ENCODE measurements around the gene QPRT.

The QPRT gene

DNA sequence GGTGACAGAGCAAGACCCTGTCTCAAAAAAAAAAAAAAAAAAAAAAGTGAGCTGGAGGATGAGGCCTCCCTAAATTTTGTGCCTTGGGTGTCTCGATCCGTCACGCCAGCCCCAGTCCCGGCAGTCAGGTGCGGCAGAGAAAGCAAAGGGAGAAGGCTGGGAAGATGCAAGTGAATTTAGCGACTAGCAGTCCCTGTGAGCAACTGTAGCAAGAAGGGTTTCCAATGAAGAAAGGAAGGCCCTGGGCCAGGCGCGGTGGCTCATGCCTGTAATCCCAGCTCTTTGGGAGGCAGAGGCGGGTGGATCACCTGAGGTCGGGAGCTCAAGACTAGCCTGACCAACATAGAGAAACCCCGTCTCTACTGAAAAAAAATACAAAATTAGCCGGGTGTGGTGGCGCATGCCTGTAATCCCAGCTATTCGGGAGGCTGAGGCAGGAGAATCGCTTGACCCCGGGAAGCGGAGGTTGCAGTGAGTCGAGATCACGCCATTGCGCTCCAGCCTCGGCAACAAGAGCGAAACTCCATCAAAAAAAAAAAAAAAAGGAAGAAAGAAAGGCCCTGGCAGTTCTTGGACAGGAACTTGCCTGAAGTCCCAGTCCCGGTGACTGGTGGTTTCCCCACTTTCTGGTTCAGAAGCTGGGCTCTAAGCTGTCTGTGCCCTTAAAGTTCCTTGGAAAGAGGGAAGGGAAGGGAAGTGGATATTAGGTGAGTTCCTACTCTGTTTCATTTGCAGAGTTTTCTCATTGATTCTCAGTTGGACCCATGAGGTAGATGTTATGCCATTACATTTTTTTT, 1.8 kb upstream of the QPRT start:
- H3K27ac ChIP-seq (ENCODE audit: poor library complexity, severe bottlenecking): no peak overlapping the region

DNA sequence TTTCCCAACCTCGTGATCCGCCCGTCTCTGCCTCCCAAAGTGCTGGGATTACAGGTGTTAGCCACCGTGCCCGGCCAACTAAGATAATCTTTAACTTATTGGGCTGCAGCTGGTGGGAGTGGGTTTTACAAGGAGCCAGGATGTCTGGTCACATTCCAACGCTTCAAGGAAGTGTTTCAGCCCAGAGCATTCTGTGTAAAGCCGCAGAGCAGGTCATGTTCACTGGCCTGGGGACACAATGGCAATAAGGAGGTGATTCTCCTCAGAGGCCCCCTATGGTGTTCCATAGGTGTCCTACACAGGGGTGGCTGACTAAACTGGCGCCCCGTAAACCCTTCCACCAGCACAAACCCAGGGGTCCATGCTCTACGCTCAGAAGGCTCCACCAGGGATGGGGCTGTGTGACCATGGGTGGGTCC, 1.2 kb downstream of the QPRT start:
- Histone ChIP-seq H3K9me3 (ENCODE audit: severe bottlenecking) (no peaks in the 10 kb centered on the region), H3K4me1 (ENCODE audit: insufficient read depth, poor library complexity, severe bottlenecking) (no peaks in the 10 kb centered on the region), H3K4me3 (ENCODE audit: severe bottlenecking) (no peak overlapping the region), H3K27me3 (ENCODE audit: insufficient read depth, poor library complexity, severe bottlenecking) (no peaks in the 10 kb centered on the region), H3K36me3 (ENCODE audit: low read depth) (no peaks in the 10 kb centered on the region), H3K27ac (ENCODE audit: poor library complexity, severe bottlenecking) (no peak overlapping the region)
- no peak for DNase-seq (ENCODE audit: low spot score)
- TF ChIP-seq, protein P1, sequence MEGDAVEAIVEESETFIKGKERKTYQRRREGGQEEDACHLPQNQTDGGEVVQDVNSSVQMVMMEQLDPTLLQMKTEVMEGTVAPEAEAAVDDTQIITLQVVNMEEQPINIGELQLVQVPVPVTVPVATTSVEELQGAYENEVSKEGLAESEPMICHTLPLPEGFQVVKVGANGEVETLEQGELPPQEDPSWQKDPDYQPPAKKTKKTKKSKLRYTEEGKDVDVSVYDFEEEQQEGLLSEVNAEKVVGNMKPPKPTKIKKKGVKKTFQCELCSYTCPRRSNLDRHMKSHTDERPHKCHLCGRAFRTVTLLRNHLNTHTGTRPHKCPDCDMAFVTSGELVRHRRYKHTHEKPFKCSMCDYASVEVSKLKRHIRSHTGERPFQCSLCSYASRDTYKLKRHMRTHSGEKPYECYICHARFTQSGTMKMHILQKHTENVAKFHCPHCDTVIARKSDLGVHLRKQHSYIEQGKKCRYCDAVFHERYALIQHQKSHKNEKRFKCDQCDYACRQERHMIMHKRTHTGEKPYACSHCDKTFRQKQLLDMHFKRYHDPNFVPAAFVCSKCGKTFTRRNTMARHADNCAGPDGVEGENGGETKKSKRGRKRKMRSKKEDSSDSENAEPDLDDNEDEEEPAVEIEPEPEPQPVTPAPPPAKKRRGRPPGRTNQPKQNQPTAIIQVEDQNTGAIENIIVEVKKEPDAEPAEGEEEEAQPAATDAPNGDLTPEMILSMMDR (IDR thresholded peaks at IDR 0.05; ENCODE audit: poor library complexity, severe bottlenecking): no peak
- no peak for ATAC-seq (ENCODE audit: low read depth)

More for the DNA sequence above, 1.8 kb upstream of the QPRT start:
- Histone ChIP-seq H3K9me3 (ENCODE audit: severe bottlenecking) (no peaks in the 10 kb centered on the region), H3K4me1 (ENCODE audit: insufficient read depth, poor library complexity, severe bottlenecking) (no peaks in the 10 kb centered on the region), H3K4me3 (ENCODE audit: severe bottlenecking) (no peak overlapping the region), H3K27me3 (ENCODE audit: insufficient read depth, poor library complexity, severe bottlenecking) (no peaks in the 10 kb centered on the region), H3K36me3 (ENCODE audit: low read depth) (no peaks in the 10 kb centered on the region)
- TF ChIP-seq, protein P1 (IDR thresholded peaks at IDR 0.05; ENCODE audit: poor library complexity, severe bottlenecking): no peak
- no peak for DNase-seq (ENCODE audit: low spot score)
- ATAC-seq (ENCODE audit: low read depth): no peak

DNA sequence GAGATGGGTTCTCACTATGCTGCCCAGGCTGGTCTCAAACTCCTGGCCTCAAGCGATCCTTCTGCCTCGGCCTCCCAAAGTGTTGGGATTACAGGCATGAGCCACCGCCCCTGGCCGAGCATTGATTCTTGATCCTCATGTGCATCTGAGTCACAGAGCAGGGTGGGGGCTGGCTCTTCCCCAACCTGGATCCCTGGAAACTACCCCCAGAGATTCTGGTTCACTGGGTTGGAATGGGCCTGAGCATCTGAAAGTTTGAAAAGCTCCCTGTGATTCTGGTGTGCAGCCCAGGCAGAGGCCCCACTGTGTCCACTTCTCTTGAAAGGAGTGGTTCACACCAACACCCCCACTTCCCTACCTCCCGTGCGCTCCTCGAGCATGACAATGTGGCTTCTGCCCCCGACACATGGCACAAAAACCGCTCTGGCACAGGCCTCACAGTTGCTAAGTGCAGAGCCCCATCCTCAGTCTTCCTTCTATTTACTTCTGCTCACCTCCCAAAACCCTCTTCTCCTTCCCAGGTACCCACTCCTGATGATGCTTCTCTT, 4.6 kb downstream of the QPRT start:
- H3K4me3 ChIP-seq (ENCODE audit: severe bottlenecking): no peak overlapping the region
- no peaks in the 10 kb centered on the region for H3K9me3 ChIP-seq (ENCODE audit: severe bottlenecking)
- ATAC-seq (ENCODE audit: low read depth) (no peak), DNase-seq (ENCODE audit: low spot score) (no peak)
- H3K36me3 ChIP-seq (ENCODE audit: low read depth): no peaks in the 10 kb centered on the region
- TF ChIP-seq, protein P1 (IDR thresholded peaks at IDR 0.05; ENCODE audit: poor library complexity, severe bottlenecking): no peak
- H3K27ac ChIP-seq (ENCODE audit: poor library complexity, severe bottlenecking): no peak overlapping the region
- H3K27me3 ChIP-seq (ENCODE audit: insufficient read depth, poor library complexity, severe bottlenecking): no peaks in the 10 kb centered on the region
- H3K4me1 ChIP-seq (ENCODE audit: insufficient read depth, poor library complexity, severe bottlenecking): no peaks in the 10 kb centered on the region

DNA sequence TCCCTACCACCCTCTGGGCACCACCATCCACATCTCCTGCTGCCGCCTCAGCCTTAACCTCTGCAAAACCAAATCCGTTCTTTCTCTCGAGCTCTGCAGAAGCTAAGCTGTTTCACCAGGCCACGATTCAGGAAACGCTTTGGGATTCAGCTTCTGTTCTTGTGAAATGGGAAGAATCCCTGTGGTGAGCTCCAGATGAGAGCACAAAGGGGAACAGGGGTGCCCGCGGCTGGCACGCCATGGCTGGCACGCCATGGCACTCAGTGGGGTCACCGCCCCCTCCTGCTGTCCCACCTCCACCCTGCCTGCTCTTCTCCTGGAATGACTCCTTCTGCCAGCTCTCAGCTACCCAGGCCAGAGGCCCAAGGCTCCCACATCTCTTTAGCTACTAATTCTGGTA, 5.7 kb downstream of the QPRT start:
- Histone ChIP-seq H3K9me3 (ENCODE audit: severe bottlenecking) (no peaks in the 10 kb centered on the region), H3K27ac (ENCODE audit: poor library complexity, severe bottlenecking) (no peak overlapping the region), H3K4me1 (ENCODE audit: insufficient read depth, poor library complexity, severe bottlenecking) (no peaks in the 10 kb centered on the region), H3K36me3 (ENCODE audit: low read depth) (no peaks in the 10 kb centered on the region), H3K4me3 (ENCODE audit: severe bottlenecking) (no peak overlapping the region), H3K27me3 (ENCODE audit: insufficient read depth, poor library complexity, severe bottlenecking) (no peaks in the 10 kb centered on the region)
- TF ChIP-seq, protein P1 (IDR thresholded peaks at IDR 0.05; ENCODE audit: poor library complexity, severe bottlenecking): no peak
- DNase-seq (ENCODE audit: low spot score) (no peak), ATAC-seq (ENCODE audit: low read depth) (no peak)

Measured in RWPE2 (cell line).